ENCODE results near the gene FOXM1.

Gene FOXM1

GRCh38 chr12:2836574-2836973 is 40.4 kb downstream of the FOXM1 start:
- no peak for DNase-seq (ENCODE audit: low read depth, low spot score)

- DNase-seq (ENCODE audit: low read depth, low spot score) = no peak
Observed at GRCh38 chr12:2835691-2836403, 41.1 kb downstream of the FOXM1 start.

- DNase-seq (ENCODE audit: low read depth, low spot score) = no peak
Observed at GRCh38 chr12:2834581-2835491, 42.1 kb downstream of the FOXM1 start, which contains the start of gene NRIP2. NRIP2 (minus strand) TSS chr12:2835035; CDS start chr12:2834983, 52 bp downstream.

GRCh38 chr12:2833810-2834209 is 43.2 kb downstream of the FOXM1 start:
- no peak for DNase-seq (ENCODE audit: low read depth, low spot score)

GRCh38 chr12:2833327-2833726 is 43.6 kb downstream of the FOXM1 start:
- no peak for DNase-seq (ENCODE audit: low read depth, low spot score)

- DNase-seq (ENCODE audit: low read depth, low spot score) = no peak
Observed at GRCh38 chr12:2832550-2833127, 44.3 kb downstream of the FOXM1 start.

- DNase-seq (ENCODE audit: low read depth, low spot score) = no peak
Observed at GRCh38 chr12:2829275-2829674, 47.7 kb downstream of the FOXM1 start.

GRCh38 chr12:2826721-2827515 is 50.1 kb downstream of the FOXM1 start:
- no peak for DNase-seq (ENCODE audit: low read depth, low spot score)

GRCh38 chr12:2826036-2826435 is 50.9 kb downstream of the FOXM1 start:
- no peak for DNase-seq (ENCODE audit: low read depth, low spot score)

GRCh38 chr12:2825132-2825531 is 51.8 kb downstream of the FOXM1 start:
- DNase-seq (ENCODE audit: low read depth, low spot score) = no peak

- DNase-seq (ENCODE audit: low read depth, low spot score) = no peak
Observed at GRCh38 chr12:2824541-2824940, 52.4 kb downstream of the FOXM1 start.

- DNase-seq (ENCODE audit: low read depth, low spot score) = no peak
Observed at GRCh38 chr12:2823483-2823882, 53.5 kb downstream of the FOXM1 start.

- no peak for DNase-seq (ENCODE audit: low read depth, low spot score)
Observed at GRCh38 chr12:2820432-2820831, 56.5 kb downstream of the FOXM1 start.

- DNase-seq (ENCODE audit: low read depth, low spot score) = no peak
Observed at GRCh38 chr12:2819810-2820209, 57.2 kb downstream of the FOXM1 start.

- DNase-seq (ENCODE audit: low read depth, low spot score) = no peak
Observed at GRCh38 chr12:2813214-2814185, 63.5 kb downstream of the FOXM1 start.

GRCh38 chr12:2812290-2813213 is 64.4 kb downstream of the FOXM1 start, which contains the start of gene ITFG2:
ITFG2 (plus strand) TSS chr12:2812668; CDS start chr12:2812761, 93 bp downstream.
- DNase-seq (ENCODE audit: low read depth, low spot score) = peak; percentile 95

- no peak for DNase-seq (ENCODE audit: low read depth, low spot score)
Observed at GRCh38 chr12:2811801-2812200, 65.2 kb downstream of the FOXM1 start.
